Stimulated activated CD4-positive, alpha-beta T cell treated with anti-CD3 and anti-CD28 coated beads, Interleukin-15, amount 100 ng/mL, for 1 hour (primary cell): ENCODE measurements around the gene BCORL1.
A peak's percentile ranks its signal among the peaks of the same experiment; 100 is the strongest.

Source experiments
- DNase-seq, 2 donors: peaks; one replicate each; pipeline ENCODE4 v3.0.0-alpha.2; 2020; ENCODE audit warnings: low read depth in 1 of 2, low spot score in 1 of 2

Gene BCORL1

DNA sequence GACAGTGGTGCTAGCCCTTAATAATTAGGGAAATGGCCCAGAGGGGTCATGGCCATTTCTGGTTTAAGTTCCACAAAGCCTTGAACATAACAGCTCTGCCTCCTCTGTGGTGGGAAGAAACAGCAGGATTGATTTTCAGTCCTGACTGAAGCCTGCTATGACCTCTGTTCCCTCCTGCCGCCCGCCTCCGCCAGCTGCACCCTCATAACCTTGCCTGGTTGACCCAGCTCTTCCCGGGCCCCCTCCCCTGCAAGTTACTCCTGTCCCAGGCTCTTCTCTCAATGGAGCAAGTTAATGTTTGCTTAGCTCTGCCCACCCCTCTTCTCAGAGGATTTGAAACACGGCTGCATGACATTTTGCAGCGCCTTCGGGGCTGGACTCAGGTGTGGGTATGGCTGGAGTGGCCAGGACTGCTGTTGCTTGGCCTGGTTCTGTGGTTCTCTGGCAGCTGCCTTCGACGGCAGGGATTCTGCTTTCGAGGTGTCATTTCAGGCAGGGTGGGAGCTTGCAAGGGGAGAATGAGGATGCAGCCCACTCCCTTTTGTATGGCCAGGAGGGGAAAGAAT lies 27.3 kb downstream of the BCORL1 start:
- no peak for DNase-seq

DNA sequence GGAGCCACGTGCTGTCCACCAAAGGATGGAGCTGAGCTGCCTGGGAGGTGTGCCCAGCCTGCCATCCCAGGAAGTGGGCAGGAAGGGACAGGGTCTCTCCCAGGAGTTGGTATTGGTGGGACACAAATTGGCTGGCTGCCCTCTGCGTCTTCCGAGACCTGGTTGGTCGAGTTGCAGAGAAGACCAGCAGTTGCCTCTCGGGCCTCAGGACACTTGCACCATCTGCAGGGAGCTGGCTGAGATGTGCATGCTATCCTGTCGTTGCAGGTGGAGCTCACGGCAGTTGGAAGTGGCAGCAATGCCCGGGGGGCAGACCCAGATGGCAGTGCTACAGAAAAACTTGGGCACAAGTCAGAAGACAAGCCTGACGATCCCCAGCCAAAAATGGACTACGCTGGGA lies 30.2 kb downstream of the BCORL1 start:
- DNase-seq: no peak

DNA sequence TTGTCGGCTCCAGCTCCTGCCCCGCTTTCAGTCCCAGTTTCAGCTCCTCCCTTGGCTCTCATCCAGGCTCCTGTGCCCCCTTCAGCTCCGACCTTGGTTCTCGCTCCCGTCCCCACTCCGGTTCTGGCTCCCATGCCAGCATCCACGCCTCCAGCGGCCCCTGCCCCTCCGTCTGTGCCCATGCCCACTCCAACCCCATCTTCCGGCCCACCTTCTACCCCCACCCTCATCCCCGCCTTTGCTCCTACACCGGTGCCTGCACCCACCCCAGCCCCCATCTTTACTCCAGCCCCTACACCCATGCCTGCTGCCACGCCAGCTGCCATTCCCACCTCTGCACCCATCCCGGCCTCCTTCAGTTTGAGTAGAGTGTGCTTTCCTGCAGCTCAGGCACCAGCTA lies 31.2 kb downstream of the BCORL1 start:
- DNase-seq: no peak

DNA sequence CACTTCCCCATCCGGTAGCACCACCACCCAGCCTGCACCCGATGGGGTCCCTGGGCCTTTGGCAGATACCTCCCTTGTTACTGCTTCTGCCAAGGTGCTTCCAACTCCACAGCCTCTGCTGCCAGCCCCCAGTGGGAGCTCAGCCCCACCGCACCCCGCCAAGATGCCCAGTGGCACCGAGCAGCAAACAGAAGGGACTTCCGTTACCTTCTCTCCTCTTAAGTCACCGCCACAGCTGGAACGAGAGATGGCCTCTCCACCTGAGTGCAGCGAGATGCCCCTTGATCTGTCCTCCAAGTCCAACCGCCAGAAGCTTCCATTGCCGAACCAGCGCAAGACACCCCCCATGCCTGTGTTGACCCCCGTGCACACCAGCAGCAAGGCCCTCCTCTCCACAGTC lies 31.9 kb downstream of the BCORL1 start:
- DNase-seq: no peak

DNA sequence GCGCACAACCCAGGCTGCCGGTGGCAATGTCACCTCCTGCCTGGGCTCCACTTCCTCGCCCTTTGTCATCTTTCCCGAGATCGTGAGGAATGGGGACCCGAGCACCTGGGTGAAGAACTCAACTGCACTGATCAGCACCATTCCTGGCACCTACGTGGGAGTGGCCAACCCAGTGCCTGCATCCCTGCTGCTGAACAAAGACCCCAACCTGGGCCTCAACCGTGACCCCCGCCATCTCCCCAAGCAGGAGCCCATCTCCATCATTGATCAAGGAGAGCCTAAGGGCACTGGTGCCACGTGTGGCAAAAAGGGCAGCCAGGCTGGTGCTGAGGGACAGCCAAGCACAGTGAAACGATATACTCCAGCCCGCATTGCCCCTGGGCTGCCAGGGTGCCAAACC lies 32.3 kb downstream of the BCORL1 start:
- DNase-seq: no peak

DNA sequence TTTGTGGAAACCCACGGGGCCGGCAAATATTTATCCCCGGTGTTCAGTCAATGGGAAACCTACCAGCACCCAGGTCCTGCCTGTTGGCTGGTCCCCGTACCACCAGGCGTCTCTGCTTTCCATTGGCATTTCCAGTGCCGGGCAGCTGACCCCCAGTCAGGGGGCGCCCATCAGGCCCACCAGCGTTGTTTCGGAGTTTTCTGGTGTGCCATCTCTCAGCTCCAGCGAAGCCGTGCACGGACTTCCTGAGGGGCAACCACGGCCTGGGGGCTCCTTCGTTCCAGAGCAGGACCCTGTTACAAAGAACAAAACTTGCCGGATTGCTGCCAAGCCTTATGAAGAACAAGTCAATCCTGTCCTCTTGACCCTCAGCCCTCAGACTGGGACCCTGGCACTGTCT lies 32.7 kb downstream of the BCORL1 start:
- no peak for DNase-seq

DNA sequence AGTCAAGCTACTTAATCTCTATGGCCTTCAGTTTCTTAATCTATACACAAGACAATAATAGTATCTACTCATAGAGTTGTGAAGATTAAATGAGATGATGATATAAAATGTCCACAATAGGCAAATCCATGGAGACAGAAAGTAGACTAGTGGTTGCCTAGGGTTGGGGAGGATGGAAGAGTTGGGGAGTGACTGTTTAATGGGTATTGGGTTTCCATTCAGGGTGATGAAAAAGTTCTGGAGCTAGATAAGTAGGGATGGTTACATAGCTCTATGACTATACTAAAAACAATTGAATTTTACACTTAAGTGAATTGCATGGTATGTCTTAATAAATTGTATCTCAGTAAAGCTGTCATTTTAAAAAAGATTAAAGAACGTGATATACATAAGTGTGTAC lies 35.7 kb downstream of the BCORL1 start:
- no peak for DNase-seq

DNA sequence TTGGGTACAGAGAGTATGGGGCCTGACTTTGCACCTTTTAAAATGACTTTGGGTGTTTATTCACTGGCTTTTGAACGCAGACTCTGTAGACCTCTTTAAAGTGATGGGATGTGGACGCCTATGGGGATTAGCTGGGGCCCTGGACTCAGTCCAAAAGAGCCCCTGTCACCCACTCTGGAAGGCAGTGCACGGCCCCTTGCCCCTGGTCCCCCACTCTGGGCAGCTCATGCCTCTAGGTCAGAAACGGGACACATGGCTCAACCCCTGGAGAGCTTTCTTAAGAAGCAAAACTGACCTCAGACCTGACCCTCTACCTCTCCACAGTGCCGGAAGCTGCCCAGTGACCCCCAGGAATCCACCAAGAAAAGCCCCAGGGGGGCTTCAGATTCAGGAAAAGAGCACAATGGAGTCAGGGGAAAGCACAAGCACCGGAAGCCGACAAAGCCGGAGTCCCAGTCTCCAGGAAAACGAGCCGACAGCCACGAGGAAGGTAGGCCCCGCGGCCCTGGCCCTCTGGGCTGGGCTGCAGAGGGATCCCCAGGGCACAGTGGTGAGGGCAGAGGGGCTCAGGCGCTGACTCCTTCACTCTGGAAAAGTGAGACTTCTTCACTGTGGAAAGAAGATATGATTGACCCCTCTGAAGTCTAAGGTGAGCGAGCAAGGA lies 38.4 kb downstream of the BCORL1 start:
- DNase-seq: no peak

DNA sequence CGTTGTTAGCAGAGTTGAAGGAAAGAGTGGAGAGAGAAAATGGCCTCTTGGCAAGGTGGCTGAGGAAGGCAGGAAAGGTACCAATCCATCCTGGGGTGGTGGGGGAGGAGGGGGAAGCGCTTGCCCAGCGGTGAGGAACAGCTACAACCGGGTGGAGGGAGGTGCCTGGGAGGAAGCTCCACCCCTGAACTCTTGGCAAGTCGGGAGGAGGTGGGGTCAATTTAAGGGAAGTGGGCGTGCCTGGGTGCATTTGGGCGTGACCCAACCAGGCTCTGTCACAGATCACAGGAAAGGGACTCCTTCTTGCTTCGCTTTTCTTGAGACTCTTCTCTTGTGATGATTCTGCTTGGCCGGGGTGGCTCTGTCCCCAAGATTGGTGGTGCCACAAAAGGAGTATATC lies 41.7 kb downstream of the BCORL1 start:
- peak; percentile 47 to 57 for DNase-seq

DNA sequence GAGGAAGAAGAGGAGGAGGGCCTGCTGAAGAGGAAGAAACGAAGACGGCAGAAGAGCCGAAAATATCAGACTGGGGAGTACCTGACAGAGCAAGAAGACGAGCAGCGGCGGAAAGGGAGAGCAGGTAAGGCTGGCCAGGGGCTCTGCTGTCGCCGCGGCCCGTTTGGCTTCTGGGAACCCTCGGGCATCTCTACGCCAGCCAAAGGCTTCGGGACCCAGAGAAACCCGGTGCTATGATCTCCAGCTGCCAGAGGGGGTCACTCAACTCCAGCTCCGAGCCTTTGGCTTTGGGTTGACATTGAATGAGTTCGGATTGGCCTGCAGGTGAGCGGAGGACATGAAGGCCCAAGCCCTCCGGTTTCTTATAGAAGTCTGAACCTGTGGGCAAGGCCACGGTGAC lies 42.8 kb downstream of the BCORL1 start:
- DNase-seq: no peak

DNA sequence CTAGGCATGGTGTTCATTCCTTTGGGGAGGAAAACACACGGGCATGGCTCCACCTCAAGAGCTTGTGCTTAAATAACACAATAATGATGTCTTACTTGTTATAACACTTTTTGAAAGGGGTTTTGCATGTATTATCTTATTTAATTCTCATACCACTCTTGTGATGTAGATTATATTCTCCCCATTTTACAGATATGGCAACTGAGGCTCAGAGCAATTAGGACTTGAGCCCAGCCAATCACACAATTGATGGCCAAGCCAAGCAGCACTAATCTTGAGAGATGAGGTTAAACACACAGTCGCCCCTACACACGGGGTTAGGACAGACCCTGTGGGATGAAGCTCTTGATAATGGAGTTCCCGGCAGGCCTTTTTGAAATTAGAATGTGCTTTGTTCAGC lies 45.1 kb downstream of the BCORL1 start:
- DNase-seq: no peak

DNA sequence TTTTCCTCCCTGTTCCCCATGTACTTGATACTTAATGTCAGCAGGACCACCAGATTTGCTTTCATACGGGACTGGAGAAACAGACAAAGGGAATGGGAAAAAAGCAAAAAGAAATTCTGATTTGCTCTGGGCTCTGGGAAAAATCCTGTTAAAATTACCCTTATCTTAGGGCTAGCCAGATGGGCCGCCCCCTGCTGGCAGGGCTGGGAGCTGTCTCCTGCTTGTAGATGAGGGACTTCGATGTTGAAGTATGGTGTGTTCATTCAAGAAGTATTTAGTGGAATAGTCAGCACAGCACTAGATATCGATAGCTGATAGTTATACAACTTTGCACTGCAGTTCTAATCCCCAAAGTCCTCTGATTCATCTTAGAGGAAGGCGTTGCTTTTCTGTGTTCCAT lies 45.8 kb downstream of the BCORL1 start:
- DNase-seq: peak in 1 of 2 donors; percentile 20

DNA sequence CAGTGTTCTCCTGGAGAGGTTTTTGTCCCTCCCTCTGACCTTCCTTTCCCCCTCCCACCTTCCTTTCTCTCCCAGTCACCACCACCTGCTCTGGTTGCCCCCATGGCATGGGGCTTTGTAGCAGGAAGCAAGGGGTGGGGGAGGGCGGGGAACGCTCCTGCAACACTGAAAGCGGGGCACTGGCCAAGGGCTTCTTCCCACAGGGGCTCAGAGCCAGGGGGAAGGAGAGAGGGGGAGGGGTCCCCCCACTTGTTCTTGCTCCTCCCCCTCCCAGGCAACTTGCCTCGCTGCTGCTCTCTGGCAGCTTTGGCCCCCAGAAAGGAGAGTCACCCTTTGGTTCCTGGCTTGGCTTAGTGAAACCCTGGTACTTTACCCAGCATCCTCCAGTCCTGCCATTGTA lies 48.4 kb downstream of the BCORL1 start:
- no peak for DNase-seq

DNA sequence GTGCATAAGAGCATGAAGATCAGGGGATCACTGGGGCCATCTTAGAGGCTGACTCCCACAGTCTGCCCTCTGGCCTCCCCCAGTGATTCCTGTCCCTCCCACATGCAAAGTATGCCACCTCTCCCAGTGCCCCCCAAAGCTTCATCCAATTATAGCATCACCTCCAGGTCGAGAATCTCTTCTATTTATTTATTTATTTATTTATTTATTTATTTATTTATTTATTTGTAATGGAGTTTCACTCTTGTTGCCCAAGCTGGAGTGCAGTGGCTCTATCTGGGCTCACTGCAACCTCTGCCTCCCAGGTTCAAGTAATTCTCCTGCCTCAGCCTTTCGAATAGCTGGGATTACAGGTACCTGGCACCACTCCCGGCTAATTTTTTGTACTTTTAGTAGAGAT lies 50.1 kb downstream of the BCORL1 start:
- no peak for DNase-seq

DNA sequence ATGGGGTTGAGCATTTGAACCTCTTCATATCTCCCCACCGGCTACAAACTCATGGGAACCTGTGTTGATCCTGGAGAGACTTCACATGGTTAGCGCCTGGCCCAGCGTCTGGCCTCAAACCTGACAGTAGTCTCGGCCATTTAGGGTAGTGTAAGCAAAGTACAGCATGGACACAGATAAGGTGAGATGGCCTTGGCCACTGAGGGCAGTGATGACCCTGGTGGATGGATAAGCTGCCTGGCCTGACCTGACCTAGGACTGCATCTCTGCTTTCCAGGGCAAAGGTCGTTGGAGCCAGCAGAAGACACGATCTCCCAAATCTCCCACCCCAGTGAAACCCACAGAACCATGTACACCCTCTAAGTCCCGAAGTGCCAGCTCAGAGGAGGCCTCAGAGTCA lies 51.7 kb downstream of the BCORL1 start:
- DNase-seq: no peak

DNA sequence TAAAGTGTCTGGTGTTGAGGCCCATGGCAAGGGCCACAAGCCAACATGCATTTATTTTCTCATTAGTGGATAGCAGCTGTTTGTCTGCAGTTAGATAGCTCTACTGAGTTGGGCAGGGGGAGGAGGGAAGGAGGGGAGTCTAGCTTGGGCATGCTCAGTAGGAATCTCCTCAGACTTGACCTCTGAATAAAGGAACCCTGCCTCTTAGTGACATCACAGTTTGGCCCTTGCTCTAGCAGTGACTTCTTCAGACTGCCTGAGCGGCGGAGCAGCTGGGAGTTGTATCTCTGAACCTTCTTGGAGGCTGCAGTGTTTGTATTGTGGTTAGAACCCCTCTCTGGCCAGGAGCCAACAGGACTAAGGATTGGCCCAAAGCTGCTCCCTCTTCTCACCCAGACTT lies 57.4 kb downstream of the BCORL1 start:
- no peak for DNase-seq

DNA sequence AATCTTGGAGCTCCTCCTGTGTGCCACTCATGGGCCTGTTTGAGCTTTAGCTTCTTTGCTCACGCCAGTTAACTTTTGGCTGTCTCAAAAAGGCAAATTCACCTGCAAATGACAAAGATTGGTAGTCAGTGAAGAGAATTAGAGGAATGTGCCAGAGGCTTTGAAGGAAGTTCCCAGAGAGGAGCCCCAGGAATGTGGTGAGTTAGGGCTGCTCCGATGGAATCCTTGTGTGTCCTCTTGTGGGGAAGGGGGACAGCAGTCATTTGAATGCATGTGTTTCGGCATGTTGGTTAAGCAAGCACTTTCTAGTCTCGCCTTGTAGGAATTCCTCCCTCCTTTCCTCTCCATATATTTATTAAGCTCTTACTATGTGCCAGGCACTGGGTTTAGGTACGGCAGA lies 65.0 kb downstream of the BCORL1 start:
- DNase-seq: no peak

DNA sequence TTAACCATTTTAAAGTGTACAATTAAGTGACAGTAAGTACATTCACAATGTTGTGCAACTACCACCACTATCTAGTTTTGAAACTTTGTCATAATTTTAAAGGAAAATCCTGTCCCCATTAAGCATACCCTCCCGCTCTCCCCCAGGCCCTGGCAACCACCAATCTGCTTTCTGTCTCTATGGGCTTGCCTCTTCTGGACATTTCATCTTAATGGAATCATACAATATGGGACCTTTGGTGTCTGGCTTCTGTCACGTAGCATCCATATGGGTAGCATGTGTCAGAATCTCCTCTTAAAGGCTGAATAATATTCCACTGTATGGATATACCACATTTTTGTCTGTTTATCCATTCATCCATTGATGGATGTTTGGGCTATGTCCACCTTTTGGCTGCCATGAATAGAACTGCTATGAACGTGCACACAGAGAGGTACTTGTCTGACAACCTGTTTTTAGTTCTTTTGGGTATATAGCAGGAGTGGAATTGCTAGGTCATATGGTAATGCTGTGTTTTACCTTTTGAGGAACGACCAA lies 66.3 kb downstream of the BCORL1 start:
- no peak for DNase-seq

DNA sequence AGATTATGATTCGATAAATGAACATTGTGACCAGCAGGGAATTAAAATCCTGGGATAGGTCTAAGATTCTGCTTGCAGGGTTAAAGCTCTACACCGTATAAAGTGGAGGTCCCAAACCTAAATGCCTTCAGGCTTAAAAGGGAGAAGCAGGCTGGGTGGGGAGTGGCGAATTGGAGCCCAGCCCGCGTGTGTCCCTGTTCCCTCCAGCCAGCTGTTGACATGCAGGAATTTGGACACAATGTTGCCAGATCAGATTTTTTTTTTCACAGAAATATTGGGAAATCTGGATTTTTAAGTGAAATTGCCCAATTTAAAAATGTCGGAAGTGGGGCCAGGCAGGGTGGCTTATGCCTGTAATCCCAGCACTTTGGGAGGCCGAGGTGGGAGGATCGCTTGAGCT lies 67.4 kb downstream of the BCORL1 start:
- no peak for DNase-seq

DNA sequence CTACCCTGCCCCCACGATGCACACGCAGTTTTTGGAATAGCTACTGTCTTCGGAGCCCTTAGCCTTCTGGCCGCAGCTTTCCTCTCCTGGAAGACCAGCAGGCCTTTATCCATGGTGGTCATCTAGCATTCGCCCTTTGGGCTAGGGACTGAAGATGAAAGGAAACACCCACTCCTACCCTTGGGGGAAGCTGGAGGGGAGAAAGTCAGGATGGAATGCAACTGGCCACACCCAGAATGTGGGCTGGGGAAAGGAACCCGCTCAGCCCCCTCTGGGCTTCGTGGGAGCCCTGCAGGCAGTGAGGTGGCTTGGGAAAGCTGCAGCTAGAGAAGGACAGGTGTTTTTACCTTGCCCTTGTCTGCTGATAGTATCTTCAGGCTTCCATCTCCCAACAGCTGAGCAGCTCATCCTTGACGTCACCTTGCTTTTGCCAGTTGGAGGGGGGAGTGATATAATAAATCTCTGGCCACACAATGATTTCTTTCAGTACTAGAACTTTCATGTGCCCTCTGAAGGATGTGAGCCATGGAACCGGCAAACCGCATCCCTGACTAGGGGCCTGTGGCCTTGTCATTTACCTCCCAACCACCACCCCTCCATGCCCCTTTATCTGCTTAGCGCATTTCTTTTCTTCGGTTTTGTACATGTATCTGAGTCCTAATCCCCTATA lies 68.9 kb downstream of the BCORL1 start:
- DNase-seq: no peak

DNA sequence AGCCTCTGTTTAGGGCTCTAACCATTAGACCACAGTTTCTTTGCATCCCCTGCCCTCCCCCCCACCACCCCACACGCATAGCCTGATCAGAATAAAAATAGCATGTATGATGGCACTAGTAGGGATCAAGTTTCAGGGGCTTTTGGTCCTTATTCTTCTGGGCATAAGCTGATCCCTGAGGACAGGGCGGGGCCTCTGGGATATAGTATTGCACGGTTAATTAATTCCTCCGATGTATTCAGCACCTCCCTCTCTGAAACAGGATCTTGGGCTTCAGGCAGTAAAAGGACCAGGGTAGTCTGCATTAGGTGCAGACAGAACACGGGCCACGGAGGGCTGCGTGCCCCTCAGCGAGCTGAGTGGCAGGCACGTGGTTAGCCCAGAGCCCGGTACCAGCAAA lies 70.8 kb downstream of the BCORL1 start:
- DNase-seq: no peak

DNA sequence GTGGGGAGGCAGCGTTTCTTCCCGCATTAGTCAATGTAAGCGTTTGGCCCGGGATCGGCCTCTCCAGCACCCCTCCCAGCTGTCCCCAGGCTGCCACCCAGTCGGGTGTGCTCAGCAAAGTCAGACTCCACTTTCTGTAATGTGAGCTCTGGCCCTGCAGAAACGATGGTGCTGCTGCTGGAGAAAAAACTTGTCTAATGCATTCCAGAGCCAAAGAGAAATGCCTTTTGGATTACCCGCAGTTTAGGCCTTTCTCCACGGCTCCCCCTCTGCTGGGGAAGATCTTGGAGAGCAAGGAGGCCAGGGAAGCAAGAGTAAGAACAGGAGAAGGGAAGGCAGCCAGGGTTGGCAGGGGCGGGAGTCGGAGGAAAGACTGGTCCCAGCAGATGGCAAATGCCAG lies 72.7 kb downstream of the BCORL1 start:
- DNase-seq: no peak

DNA sequence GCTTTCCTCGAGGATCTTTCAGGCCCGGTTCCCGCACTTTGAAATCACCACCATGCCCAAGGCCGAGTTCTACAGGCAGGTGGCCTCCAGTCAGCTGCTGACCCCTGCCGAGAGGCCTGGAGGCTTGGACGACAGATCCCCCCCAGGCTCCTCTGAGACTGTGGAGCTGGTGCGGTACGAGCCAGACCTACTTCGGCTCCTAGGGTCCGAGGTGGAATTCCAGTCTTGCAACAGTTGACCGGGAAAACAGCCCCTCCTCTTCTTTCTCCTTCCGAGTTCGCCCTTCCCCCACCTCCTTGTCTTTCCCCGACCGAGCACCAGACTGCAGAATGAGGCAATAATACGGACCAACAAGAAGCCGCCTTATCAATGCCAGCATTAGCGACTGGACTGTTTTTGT lies 73.5 kb downstream of the BCORL1 start:
- DNase-seq: no peak
